Vagina (tissue), 2 donors: Measurements from ENCODE around the gene ZC2HC1C. TPM values are rescaled to one million over a fixed set of nuclear protein-coding genes. Genes with fewer than 3 reads are reported as not detected.
A peak's percentile ranks its signal among the peaks of the same experiment; 100 is the strongest.

ENCODE experiments used
- DNase-seq, 2 donors: peaks; one replicate each; pipeline ENCODE4 v3.0.0-alpha.2; 2017; ENCODE audit errors: extremely low spot score in 2 of 2
- H3K27ac ChIP-seq: fragments of 200-600 bp; sonication (generic); one replicate; pipeline ENCODE4 v1.5.1; 2019
- H3K27me3 ChIP-seq: fragments of 200-600 bp; sonication (generic); one replicate; pipeline ENCODE4 v1.5.1; 2019
- H3K36me3 ChIP-seq, 2 donors: fragments of 200-600 bp; sonication (generic); one replicate each; pipeline ENCODE4 v1.5.1; 2017 to 2019
- H3K4me1 ChIP-seq: fragments of 200-600 bp; sonication (generic); one replicate; pipeline ENCODE4 v1.5.1; 2019
- H3K4me3 ChIP-seq, 2 donors: fragments of 200-600 bp; sonication (generic); 1 replicate in 1 of 2; 2 replicates in 1 of 2; pipeline ENCODE4 v1.5.1; 2016 to 2019
- H3K9me3 ChIP-seq: fragments of 200-600 bp; sonication (generic); one replicate; pipeline ENCODE4 v1.5.1; 2019
- CTCF ChIP-seq, 3 experiments: fragments of 450-650 bp in 2 of 3; fragments of 200-600 bp in 1 of 3; sonication (generic) in 1 of 3; IDR thresholded peaks; one replicate each; pipeline ENCODE4 v1.5.1; 2017 to 2019; ENCODE audit warnings: antibody characterized with exemption in 3 of 3, mild to moderate bottlenecking in 2 of 3, moderate library complexity in 2 of 3
- POLR2A ChIP-seq, 2 donors: fragments of 450-650 bp; IDR thresholded peaks; one replicate each; pipeline ENCODE4 v1.6.1; 2017; ENCODE audit warnings: antibody characterized with exemption in 2 of 2, mild to moderate bottlenecking in 2 of 2, moderate library complexity in 2 of 2
- POLR2AphosphoS5 ChIP-seq, 2 donors: sonication (generic); formaldehyde crosslinking; IDR thresholded peaks; one replicate each; pipeline ENCODE4 v1.9.0; 2017; ENCODE audit warnings: antibody characterized with exemption in 2 of 2, mild to moderate bottlenecking in 2 of 2, low read depth in 1 of 2; ENCODE audit not compliant: insufficient read depth in 1 of 2
- intact Hi-C: fragments of 100-400 bp; cut with DNase I; formaldehyde crosslinking; loops from one replicate; pipeline ENCODE4 v1.15.1; 2023
- total RNA-seq: library from RNA; depleted of rRNA; stranded (reverse); fragments of >200 nt; gene quantifications from one replicate; pipeline ENCODE4 v1.2.3, GENCODE V29; 2016

The ZC2HC1C gene
- total RNA-seq, 1 donor from 2014 or later: not detected

DNA sequence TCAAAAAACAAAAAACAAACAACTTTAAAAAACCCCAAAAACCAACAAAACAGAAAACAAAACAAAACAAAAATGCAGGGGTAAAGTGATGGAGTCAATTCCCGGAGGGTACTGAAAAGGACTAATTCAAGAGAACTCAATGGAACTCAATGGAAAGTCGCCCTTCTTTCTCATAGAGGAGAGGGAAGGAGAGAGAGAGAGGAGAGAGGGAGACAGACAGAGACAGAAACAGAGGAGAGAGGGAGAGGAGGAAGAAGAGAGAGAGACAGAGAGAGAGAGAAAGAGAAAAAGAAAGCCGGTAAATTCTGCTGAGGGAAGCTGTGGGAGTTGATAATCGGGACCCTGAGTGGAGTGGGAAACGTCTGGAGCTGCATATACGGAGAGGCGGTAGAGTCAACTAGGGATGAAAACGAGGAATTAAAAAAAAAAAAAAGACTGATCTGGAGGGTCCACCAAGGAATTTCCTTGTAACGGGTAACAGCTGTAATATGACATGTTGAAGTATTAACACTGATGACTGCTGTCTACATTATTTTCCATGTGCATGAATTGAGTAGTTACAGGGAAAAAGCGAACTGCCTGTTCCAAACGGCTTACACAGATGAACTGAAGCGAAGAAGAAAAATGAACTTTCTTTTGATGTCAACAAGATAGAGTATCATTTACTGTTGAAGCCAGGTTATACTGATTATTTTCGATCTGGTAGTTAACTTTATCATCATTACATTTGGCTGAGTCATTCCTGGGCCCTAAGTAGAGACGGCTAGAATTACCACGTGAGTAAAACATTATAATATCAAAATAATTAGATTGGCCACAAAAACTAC is 934 bp upstream of the ZC2HC1C start:
- DNase-seq: no peak
- peak overlapping the region; percentile 42 to 44 for H3K4me3 ChIP-seq
- H3K9me3 ChIP-seq: no peaks in the 10 kb centered on the region
- H3K27me3 ChIP-seq: no peaks in the 10 kb centered on the region
- no peaks in the 10 kb centered on the region for H3K36me3 ChIP-seq
- peaks cover 29% of the 10 kb centered on the region for H3K4me1 ChIP-seq
- H3K27ac ChIP-seq: peak overlapping the region; percentile 75
- intact Hi-C loops: loop anchor here (5.0 kb wide), 1 partner anchor 66 kb away; the partner anchor contains the start of gene EIF2B2
- TF ChIP-seq POLR2AphosphoS5 (IDR thresholded peaks at IDR 0.05; ENCODE audit: insufficient read depth in 1 of 2, low read depth in 1 of 2): no peak
- TF ChIP-seq CTCF (IDR thresholded peaks at IDR 0.05): no peak
- TF ChIP-seq POLR2A (IDR thresholded peaks at IDR 0.05): no peak

DNA sequence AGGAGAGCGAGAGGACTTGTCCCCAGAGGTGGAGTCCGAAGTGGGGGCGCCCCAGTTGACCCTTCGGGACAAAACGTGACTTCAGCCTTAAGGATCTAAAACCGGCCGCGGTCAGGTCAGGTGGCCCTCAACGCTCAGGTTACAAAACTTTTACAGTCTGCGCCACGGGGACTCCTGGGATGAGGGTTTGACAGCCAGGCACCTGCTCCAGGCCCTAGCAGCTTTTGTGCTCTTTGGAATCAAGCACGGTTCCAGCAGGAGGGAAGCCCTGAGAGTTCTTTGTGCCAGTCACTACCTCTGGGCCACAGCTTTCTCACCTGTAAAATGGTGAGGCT is 337 bp downstream of the ZC2HC1C start:
- Histone ChIP-seq H3K27me3 (no peaks in the 10 kb centered on the region), H3K4me1 (peaks cover 24% of the 10 kb centered on the region), H3K4me3 (peak overlapping the region; percentile 42 to 44), H3K27ac (peak overlapping the region; percentile 75), H3K9me3 (no peaks in the 10 kb centered on the region), H3K36me3 (no peaks in the 10 kb centered on the region)
- TF ChIP-seq POLR2AphosphoS5 (IDR thresholded peaks at IDR 0.05; ENCODE audit: insufficient read depth in 1 of 2, low read depth in 1 of 2) (no peak), POLR2A (IDR thresholded peaks at IDR 0.05) (no peak), CTCF (IDR thresholded peaks at IDR 0.05) (no peak)
- no peak for DNase-seq
- intact Hi-C loops: loop anchor here (5.0 kb wide), 1 partner anchor 67 kb away; the partner anchor contains the start of gene EIF2B2

- no peaks in the 10 kb centered on the region for H3K9me3 ChIP-seq
- H3K36me3 ChIP-seq: no peaks in the 10 kb centered on the region
- peak overlapping the region; percentile 75 for H3K27ac ChIP-seq
- no peaks in the 10 kb centered on the region for H3K27me3 ChIP-seq
- H3K4me3 ChIP-seq: no peak overlapping the region
- H3K4me1 ChIP-seq: peaks cover 24% of the 10 kb centered on the region
- no peak for DNase-seq
- intact Hi-C loops: no loop called here
- TF ChIP-seq POLR2AphosphoS5 (IDR thresholded peaks at IDR 0.05; ENCODE audit: insufficient read depth in 1 of 2, low read depth in 1 of 2) (no peak), CTCF (IDR thresholded peaks at IDR 0.05) (no peak), POLR2A (IDR thresholded peaks at IDR 0.05) (no peak)
Measured at GRCh38 chr14:75070383-75070782, 942 bp downstream of the ZC2HC1C start.

GRCh38 chr14:75077794-75078193 is 8.4 kb downstream of the ZC2HC1C start:
- no peak overlapping the region for H3K27ac ChIP-seq
- intact Hi-C loops: loop anchor here (2.0 kb wide), 1 partner anchor 217 kb away; no protein-coding TSS in a partner anchor
- DNase-seq: no peak
- no peaks in the 10 kb centered on the region for H3K27me3 ChIP-seq
- no peaks in the 10 kb centered on the region for H3K4me1 ChIP-seq
- TF ChIP-seq POLR2A (IDR thresholded peaks at IDR 0.05): no peak
- TF ChIP-seq CTCF (IDR thresholded peaks at IDR 0.05): no peak
- no peak for TF ChIP-seq POLR2AphosphoS5 (IDR thresholded peaks at IDR 0.05; ENCODE audit: insufficient read depth in 1 of 2, low read depth in 1 of 2)
- no peaks in the 10 kb centered on the region for H3K36me3 ChIP-seq
- H3K4me3 ChIP-seq: no peak overlapping the region
- no peaks in the 10 kb centered on the region for H3K9me3 ChIP-seq

- intact Hi-C loops: loop anchor here (2.0 kb wide), 1 partner anchor 219 kb away; no protein-coding TSS in a partner anchor
- H3K27ac ChIP-seq: no peak overlapping the region
- no peak for DNase-seq
- H3K4me3 ChIP-seq: no peak overlapping the region
- H3K27me3 ChIP-seq: no peaks in the 10 kb centered on the region
- peaks cover 0 to 11% of the 10 kb centered on the region in 2 donors for H3K36me3 ChIP-seq
- TF ChIP-seq POLR2A (IDR thresholded peaks at IDR 0.05): no peak
- no peaks in the 10 kb centered on the region for H3K4me1 ChIP-seq
- no peaks in the 10 kb centered on the region for H3K9me3 ChIP-seq
Measured at GRCh38 chr14:75079521-75079920, 10.1 kb downstream of the ZC2HC1C start.
